HL-60/S4 treated with phorbol 12-myristate 13-acetate at 8.2 ng/mL for 4 days and 3 days (cell line): ENCODE measurements around the gene PDGFB.

Experiments
- in situ Hi-C: fragments of 300-500 bp; cut with MboI; formaldehyde crosslinking; loops from 2 replicates; pipeline ENCODE4 v1.15.0; 2022; ENCODE audit warnings: low sequenced_read_pairs

Gene PDGFB

GRCh38 chr22:39212721-39213376 is 31.9 kb downstream of the PDGFB start:
- in situ Hi-C loops, result no loop called here

- in situ Hi-C loops, result no loop called here
These were observed 35.0 kb downstream of the PDGFB start for GRCh38 chr22:39209756-39210155.

- in situ Hi-C loops, result no loop called here
These were observed 36.6 kb downstream of the PDGFB start for GRCh38 chr22:39208013-39208680.

GRCh38 chr22:39207141-39208012 is 37.4 kb downstream of the PDGFB start:
- in situ Hi-C loops, result no loop called here

GRCh38 chr22:39206491-39206890 is 38.3 kb downstream of the PDGFB start:
- in situ Hi-C loops, result no loop called here

GRCh38 chr22:39205344-39206021 is 39.3 kb downstream of the PDGFB start:
- in situ Hi-C loops, result no loop called here

- in situ Hi-C loops, result no loop called here
These were observed 40.6 kb downstream of the PDGFB start for GRCh38 chr22:39204216-39204615.

GRCh38 chr22:39197578-39197977 is 47.2 kb downstream of the PDGFB start:
- in situ Hi-C loops, result no loop called here

GRCh38 chr22:39194098-39194497 is 50.7 kb downstream of the PDGFB start:
- in situ Hi-C loops, result no loop called here

GRCh38 chr22:39188809-39189208 is 56.0 kb downstream of the PDGFB start:
- in situ Hi-C loops, result no loop called here

- in situ Hi-C loops, result no loop called here
These were observed 59.2 kb downstream of the PDGFB start for GRCh38 chr22:39185601-39186012.

- in situ Hi-C loops, result no loop called here
These were observed 59.9 kb downstream of the PDGFB start for GRCh38 chr22:39184586-39185577.

GRCh38 chr22:39183991-39184585 is 60.7 kb downstream of the PDGFB start:
- in situ Hi-C loops, result no loop called here

- in situ Hi-C loops, result no loop called here
These were observed 62.2 kb downstream of the PDGFB start for GRCh38 chr22:39182478-39183030.

- in situ Hi-C loops, result no loop called here
These were observed 63.0 kb downstream of the PDGFB start for GRCh38 chr22:39181778-39182177.

GRCh38 chr22:39181356-39181755 is 63.4 kb downstream of the PDGFB start:
- in situ Hi-C loops, result no loop called here

- in situ Hi-C loops, result loop anchor here (5.0 kb wide), 1 partner anchor 132 kb away; no protein-coding TSS in a partner anchor
These were observed 64.9 kb downstream of the PDGFB start for GRCh38 chr22:39179841-39180335.

- in situ Hi-C loops, result loop anchor here (5.0 kb wide), 1 partner anchor 133 kb away; no protein-coding TSS in a partner anchor
These were observed 65.4 kb downstream of the PDGFB start for GRCh38 chr22:39179401-39179827.
